GM23338 (cell line): ENCODE results near the gene UNC13D. TPM values are rescaled to one million over a fixed set of nuclear protein-coding genes. Genes with fewer than 3 reads are reported as not detected.

Source experiments
- ATAC-seq: fragments of 200-7000 bp; cut with Tn5 transposase; 3 replicates; pipeline ENCODE4 v1.9.1; 2020
- DNase-seq: peaks from one replicate; pipeline ENCODE4 v3.0.0-alpha.2; 2015; ENCODE audit warnings: low spot score
- H2AFZ ChIP-seq: fragments of 200-600 bp; sonication (generic); 2 replicates; pipeline ENCODE4 v1.8.0; 2016; ENCODE audit warnings: antibody characterized with exemption, mild to moderate bottlenecking, moderate library complexity
- H3F3A ChIP-seq: fragments of 200-600 bp; sonication (generic); replicated peaks from 2 replicates; pipeline ENCODE4 v1.8.0; 2017; ENCODE audit warnings: antibody characterized with exemption, mixed run types, low read depth
- H3K27ac ChIP-seq: fragments of 200-600 bp; sonication (generic); 2 replicates; pipeline ENCODE4 v1.6.1; 2016; ENCODE audit warnings: low read depth
- H3K27me3 ChIP-seq: fragments of 200-600 bp; sonication (generic); 2 replicates; pipeline ENCODE4 v1.8.0; 2016; ENCODE audit warnings: mild to moderate bottlenecking, mixed run types, moderate library complexity; ENCODE audit not compliant: insufficient read depth
- H3K36me3 ChIP-seq: fragments of 200-600 bp; sonication (generic); 2 replicates; pipeline ENCODE4 v1.8.0; 2016; ENCODE audit warnings: mild to moderate bottlenecking; ENCODE audit not compliant: insufficient read depth
- H3K4me1 ChIP-seq: fragments of 200-600 bp; sonication (generic); 2 replicates; pipeline ENCODE4 v1.8.0; 2016; ENCODE audit warnings: mild to moderate bottlenecking, moderate library complexity; ENCODE audit not compliant: insufficient read depth
- H3K4me2 ChIP-seq: fragments of 200-600 bp; sonication (generic); 2 replicates; pipeline ENCODE4 v1.7.1; 2017; ENCODE audit warnings: mixed run types
- H3K4me3 ChIP-seq: fragments of 200-600 bp; sonication (generic); 2 replicates; pipeline ENCODE4 v1.6.1; 2016; ENCODE audit warnings: mixed run types
- H3K79me2 ChIP-seq: fragments of 200-600 bp; sonication (generic); replicated peaks from 2 replicates; pipeline ENCODE4 v1.8.0; 2017; ENCODE audit warnings: mild to moderate bottlenecking; ENCODE audit not compliant: insufficient read depth
- H3K9me2 ChIP-seq: fragments of 200-600 bp; sonication (generic); 2 replicates; pipeline ENCODE4 v1.8.0; 2017; ENCODE audit not compliant: insufficient read depth
- H4K20me1 ChIP-seq: fragments of 200-600 bp; sonication (generic); replicated peaks from 2 replicates; pipeline ENCODE4 v1.8.0; 2017; ENCODE audit warnings: mild to moderate bottlenecking; ENCODE audit not compliant: insufficient read depth
- H3K27ac Mint-ChIP-seq: 2 replicates; pipeline ENCODE4 v1.8.0; 2020; ENCODE audit warnings: inconsistent platforms, mild to moderate bottlenecking, moderate library complexity, mixed read lengths
- H3K27me3 Mint-ChIP-seq: 3 replicates; pipeline ENCODE4 v1.8.0; 2022; ENCODE audit warnings: low read depth, mild to moderate bottlenecking, moderate library complexity, mixed read lengths, inconsistent platforms; ENCODE audit not compliant: insufficient read depth, poor library complexity
- H3K36me3 Mint-ChIP-seq: 3 replicates; pipeline ENCODE4 v1.8.0; 2021; ENCODE audit warnings: low read depth, mild to moderate bottlenecking, inconsistent platforms, moderate library complexity, mixed read lengths
- H3K4me1 Mint-ChIP-seq: 3 replicates; pipeline ENCODE4 v1.8.0; 2020; ENCODE audit warnings: mild to moderate bottlenecking, inconsistent platforms, mixed read lengths
- H3K4me3 Mint-ChIP-seq: 3 replicates; pipeline ENCODE4 v1.8.0; 2021; ENCODE audit warnings: moderate library complexity, mild to moderate bottlenecking, inconsistent platforms, mixed read lengths
- H3K9me3 Mint-ChIP-seq: 3 replicates; pipeline ENCODE4 v1.8.0; 2020; ENCODE audit warnings: moderate library complexity, mild to moderate bottlenecking, inconsistent platforms, mixed read lengths
- CTCF ChIP-seq, 2 experiments: fragments of 200-600 bp in 1 of 2; sonication (generic) in 1 of 2; conservative IDR thresholded peaks; 2 replicates each; pipeline versions ENCODE4 v1.5.1 to v1.6.1; 2016 to 2017; ENCODE audit warnings: antibody characterized with exemption in 2 of 2, low read depth in 2 of 2, mild to moderate bottlenecking in 2 of 2, moderate library complexity in 1 of 2
- ETS1 ChIP-seq: IDR thresholded peaks from 2 replicates; pipeline ENCODE4 v1.6.1; 2016; ENCODE audit warnings: antibody characterized with exemption
- EZH2 ChIP-seq: fragments of 200-600 bp; sonication (generic); IDR thresholded peaks from one replicate; pipeline ENCODE4 v1.8.0; 2017; ENCODE audit warnings: antibody characterized with exemption, mild to moderate bottlenecking, low read depth; ENCODE audit not compliant: unreplicated experiment
- EZH2phosphoT487 ChIP-seq: fragments of 200-600 bp; sonication (generic); IDR thresholded peaks from one replicate; pipeline ENCODE4 v1.8.1; 2018; ENCODE audit warnings: antibody characterized with exemption; ENCODE audit not compliant: unreplicated experiment
- JUNB ChIP-seq: IDR thresholded peaks from one replicate; pipeline ENCODE4 v1.6.1; 2016; ENCODE audit warnings: antibody characterized with exemption; ENCODE audit not compliant: unreplicated experiment
- NANOG ChIP-seq: IDR thresholded peaks from 2 replicates; pipeline ENCODE4 v1.6.1; 2016; ENCODE audit warnings: antibody characterized with exemption, borderline replicate concordance
- REST ChIP-seq: IDR thresholded peaks from one replicate; pipeline ENCODE4 v1.6.1; 2018; ENCODE audit warnings: antibody characterized with exemption; ENCODE audit not compliant: unreplicated experiment
- STAT1 ChIP-seq: IDR thresholded peaks from one replicate; pipeline ENCODE4 v1.6.1; 2016; ENCODE audit warnings: antibody characterized with exemption; ENCODE audit not compliant: unreplicated experiment
- ZNF114 ChIP-seq: fragments of 250-450 bp; sonication (Bioruptor Pico); IDR thresholded peaks from 2 replicates; pipeline ENCODE4 v1.5.0; 2020; ENCODE audit warnings: mild to moderate bottlenecking, moderate library complexity
- ZNF331 ChIP-seq: fragments of 250-450 bp; sonication (Bioruptor Pico); IDR thresholded peaks from 2 replicates; pipeline ENCODE4 v1.5.0; 2020; ENCODE audit warnings: low read depth, mild to moderate bottlenecking, moderate library complexity
- polyA plus RNA-seq: library from polyadenylated mRNA; unstranded; fragments of >200 nt; fragmentation: Nextera tagmentation; extraction: Ambion mirVana; gene quantifications from 2 replicates; pipeline ENCODE4 v1.2.1, GENCODE V29; 2016
- total RNA-seq: library from RNA; depleted of rRNA; stranded (reverse); fragments of >200 nt; shearing (Covaris generic); gene quantifications from 2 replicates; pipeline ENCODE4 v1.2.3, GENCODE V29; 2014

Gene UNC13D
- total and polyA plus RNA-seq, 2 experiments from 2014 or later, result 5.9 to 10.8 TPM

GRCh38 chr17:75817571-75817970, 26.6 kb downstream of the UNC13D start:
- H3K9me3 Mint-ChIP-seq, result no peaks in the 10 kb centered on the region
- Histone ChIP-seq H3K4me2 (no peak overlapping the region), H3F3A (0 out of 2 replicates have a peak, but pooled peaks cover 4% of the 10 kb centered on the region), H3K36me3 (no peaks in the 10 kb centered on the region; the same call in none of the 2 replicates), H3K79me2 (no peaks in the 10 kb centered on the region), H3K27me3 (no peaks in the 10 kb centered on the region), H3K9me2 (no peaks in the 10 kb centered on the region), H2AFZ (no peak overlapping the region), H3K4me3 (no peak overlapping the region), H4K20me1 (no peaks in the 10 kb centered on the region; the same call in 1 of the 2 replicates), H3K27ac (no peak overlapping the region), H3K4me1 (no peaks in the 10 kb centered on the region)
- H3K27ac Mint-ChIP-seq, result no peak overlapping the region
- no peak for TF ChIP-seq ZNF114 (CRISPR knock-in tag)
- TF ChIP-seq STAT1, result no peak
- TF ChIP-seq JUNB, result no peak
- TF ChIP-seq NANOG, result no peak
- no peak for TF ChIP-seq REST
- no peak for TF ChIP-seq ZNF331
- DNase-seq (no peak), ATAC-seq (no peak)
- no peak overlapping the region for H3K4me3 Mint-ChIP-seq
- peaks cover 4% of the 10 kb centered on the region for H3K27me3 Mint-ChIP-seq
- no peaks in the 10 kb centered on the region for H3K4me1 Mint-ChIP-seq
- peaks cover 58% of the 10 kb centered on the region for H3K36me3 Mint-ChIP-seq

GRCh38 chr17:75816693-75817092, 27.5 kb downstream of the UNC13D start:
- peaks cover 2% of the 10 kb centered on the region for H3K27me3 Mint-ChIP-seq
- peaks cover 60% of the 10 kb centered on the region for H3K36me3 Mint-ChIP-seq
- H3K4me1 Mint-ChIP-seq, result no peaks in the 10 kb centered on the region
- Histone ChIP-seq H3K4me2 (no peak overlapping the region), H3K4me1 (no peaks in the 10 kb centered on the region), H3K9me2 (no peaks in the 10 kb centered on the region), H3K79me2 (no peaks in the 10 kb centered on the region), H3K27me3 (no peaks in the 10 kb centered on the region), H3K36me3 (no peaks in the 10 kb centered on the region; the same call in 1 of the 2 replicates), H3F3A (0 out of 2 replicates have a peak, but pooled peaks cover 3% of the 10 kb centered on the region), H3K4me3 (no peak overlapping the region), H3K27ac (no peak overlapping the region), H2AFZ (no peak overlapping the region), H4K20me1 (no peaks in the 10 kb centered on the region; the same call in 1 of the 2 replicates)
- no peaks in the 10 kb centered on the region for H3K9me3 Mint-ChIP-seq
- ATAC-seq (no peak), DNase-seq (no peak)
- no peak overlapping the region for H3K27ac Mint-ChIP-seq
- H3K4me3 Mint-ChIP-seq, result no peak overlapping the region
- TF ChIP-seq EZH2phosphoT487, result no peak
- no peak for TF ChIP-seq ETS1
- TF ChIP-seq CTCF (conservative IDR thresholded peaks at IDR 0.05; ENCODE audit: low read depth in 2 of 2), result no peak
- TF ChIP-seq EZH2, result no peak
- no peak for TF ChIP-seq REST
- TF ChIP-seq STAT1, result no peak
